ACC112 (cell line): ENCODE measurements around the gene SH3BP1.
"Not testable (repeated sequence)": the region's sequence is repeated elsewhere in the genome, so short reads cannot be mapped to it uniquely, and the experiment has no call there.

ENCODE experiments used
- H2AFZ ChIP-seq: fragments of 200-600 bp; sonication (generic); one replicate; pipeline ENCODE4 v1.6.0; 2017; ENCODE audit warnings: antibody characterized with exemption, low read length; ENCODE audit not compliant: unreplicated experiment
- H3K27ac ChIP-seq: fragments of 200-600 bp; sonication (generic); 2 replicates; pipeline ENCODE4 v1.5.1; 2014; ENCODE audit warnings: low read depth, mild to moderate bottlenecking, antibody characterized with exemption, low read length, moderate library complexity
- H3K27me3 ChIP-seq: fragments of 200-600 bp; sonication (generic); 2 replicates; pipeline ENCODE4 v1.6.1; 2014; ENCODE audit warnings: mild to moderate bottlenecking, antibody characterized with exemption, low read length, moderate library complexity, mixed read lengths; ENCODE audit not compliant: insufficient read depth
- H3K36me3 ChIP-seq: fragments of 200-600 bp; sonication (generic); 2 replicates; pipeline ENCODE4 v1.6.1; 2016; ENCODE audit warnings: mild to moderate bottlenecking, antibody characterized with exemption, low read length, moderate library complexity, mixed read lengths; ENCODE audit not compliant: insufficient read depth
- H3K4me1 ChIP-seq: fragments of 200-600 bp; sonication (generic); one replicate; pipeline ENCODE4 v1.6.1; 2016; ENCODE audit warnings: low read length, mixed read lengths; ENCODE audit not compliant: insufficient read depth, unreplicated experiment, control insufficient read depth
- H3K4me3 ChIP-seq: fragments of 200-600 bp; sonication (generic); 2 replicates; pipeline ENCODE4 v1.5.1; 2014; ENCODE audit warnings: mild to moderate bottlenecking, low read depth, low read length
- H3K79me2 ChIP-seq: fragments of 200-600 bp; sonication (generic); one replicate; pipeline ENCODE4 v1.6.0; 2016; ENCODE audit warnings: low read length; ENCODE audit not compliant: control insufficient read depth, unreplicated experiment, insufficient read depth

Gene SH3BP1

DNA sequence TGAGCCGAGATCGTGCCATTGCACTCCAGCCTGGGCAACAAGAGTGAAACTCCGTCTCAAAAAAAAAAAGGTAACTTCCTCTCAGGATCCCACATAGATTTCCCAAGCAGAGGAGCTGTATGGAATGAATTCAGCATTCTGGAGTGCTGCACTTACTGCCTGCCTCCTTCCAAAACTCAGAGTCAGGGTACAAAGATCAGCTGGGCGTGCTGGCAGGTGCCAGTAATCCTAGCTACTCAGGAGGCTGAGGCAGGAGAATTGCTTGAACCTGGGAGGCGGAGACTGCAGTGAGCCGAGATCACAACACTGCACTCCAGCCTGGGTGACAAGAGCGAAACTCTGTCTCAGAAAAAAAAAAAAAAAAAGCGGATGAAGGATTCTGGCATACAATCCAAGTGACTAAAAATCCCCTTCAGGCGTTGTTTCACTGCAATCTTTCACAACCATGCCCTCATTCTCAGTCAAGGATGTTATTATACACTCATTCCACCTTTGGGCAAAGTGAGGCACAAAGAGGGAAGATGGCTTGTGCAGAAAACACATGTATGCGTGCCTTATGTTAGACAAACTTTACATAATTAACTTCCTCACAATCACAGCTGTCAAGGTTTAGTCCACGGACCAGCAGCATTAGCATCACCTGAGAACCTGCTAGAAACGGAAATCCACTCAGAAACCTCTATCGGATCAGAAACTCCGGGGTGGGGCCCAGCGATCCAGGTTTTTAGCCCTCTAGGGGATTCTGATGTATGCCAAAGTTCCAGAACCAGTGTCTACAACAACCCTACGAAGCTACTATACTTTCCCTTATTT lies 45.5 kb downstream of the SH3BP1 start:
- no peak overlapping the region for H3K4me3 ChIP-seq
- H3K27ac ChIP-seq: no peak overlapping the region
- peaks cover 7% of the 10 kb centered on the region for H3K79me2 ChIP-seq
- no peak overlapping the region for H2AFZ ChIP-seq
- no peaks in the 10 kb centered on the region for H3K36me3 ChIP-seq
- no peaks in the 10 kb centered on the region for H3K27me3 ChIP-seq
- peaks cover 10% of the 10 kb centered on the region for H3K4me1 ChIP-seq

GRCh38 chr22:37686002-37686982 lies 46.8 kb downstream of the SH3BP1 start, which contains the start of gene NOL12:
Gene NOL12, plus strand, starts transcription at chr22:37686343. Its CDS starts 50 bp downstream, at chr22:37686393.
- peak within 1 kb of the TSS; percentile 93 for H3K4me3 ChIP-seq
- H3K36me3 ChIP-seq: no peaks in the 10 kb centered on the region
- peak within 1 kb of the TSS; percentile 71 for H3K27ac ChIP-seq
- no peak within 1 kb of the TSS for H2AFZ ChIP-seq
- peaks cover 7% of the 10 kb centered on the region for H3K79me2 ChIP-seq
- peaks cover 2% of the 10 kb centered on the region for H3K4me1 ChIP-seq
- H3K27me3 ChIP-seq: no peaks in the 10 kb centered on the region

- Histone ChIP-seq H3K4me1 (no peaks in the 10 kb centered on the region), H3K27me3 (no peaks in the 10 kb centered on the region), H3K79me2 (peaks cover 7% of the 10 kb centered on the region), H2AFZ (no peak overlapping the region), H3K27ac (no peak overlapping the region), H3K4me3 (no peak overlapping the region), H3K36me3 (no peaks in the 10 kb centered on the region)
These were observed 50.9 kb downstream of the SH3BP1 start for GRCh38 chr22:37690407-37690806.

GRCh38 chr22:37690901-37691504 lies 51.5 kb downstream of the SH3BP1 start:
- Histone ChIP-seq H3K79me2 (peaks cover 7% of the 10 kb centered on the region), H3K4me1 (peaks cover 4% of the 10 kb centered on the region), H3K27ac (no peak overlapping the region), H2AFZ (no peak overlapping the region), H3K36me3 (no peaks in the 10 kb centered on the region), H3K4me3 (no peak overlapping the region), H3K27me3 (no peaks in the 10 kb centered on the region)

- Histone ChIP-seq H3K4me3 (no peak overlapping the region), H3K27me3 (no peaks in the 10 kb centered on the region), H3K27ac (no peak overlapping the region), H3K4me1 (peaks cover 11% of the 10 kb centered on the region), H2AFZ (no peak overlapping the region), H3K36me3 (no peaks in the 10 kb centered on the region), H3K79me2 (peaks cover 1% of the 10 kb centered on the region)
These were observed 53.3 kb downstream of the SH3BP1 start for GRCh38 chr22:37692627-37693285.

- H3K79me2 ChIP-seq, H3K36me3 ChIP-seq, H3K27ac ChIP-seq, H2AFZ ChIP-seq, H3K4me3 ChIP-seq, H3K27me3 ChIP-seq: not testable (repeated sequence)
- H3K4me1 ChIP-seq: peaks cover 11% of the 10 kb centered on the region
These were observed 54.7 kb downstream of the SH3BP1 start for GRCh38 chr22:37694131-37694530.

GRCh38 chr22:37696260-37696656 lies 56.8 kb downstream of the SH3BP1 start:
- H3K79me2 ChIP-seq, H3K27me3 ChIP-seq, H3K36me3 ChIP-seq, H2AFZ ChIP-seq, H3K27ac ChIP-seq: not testable (repeated sequence)
- H3K4me1 ChIP-seq: peaks cover 11% of the 10 kb centered on the region
- peak overlapping the region; percentile 51; the same call in 1 of the 2 replicates for H3K4me3 ChIP-seq

GRCh38 chr22:37696657-37697537 lies 57.4 kb downstream of the SH3BP1 start, which contains the start of gene TRIOBP:
Gene TRIOBP, plus strand, starts transcription at chr22:37697048. Its CDS starts 4,318 bp downstream, at chr22:37701366.
- Histone ChIP-seq H3K27ac (no peak within 1 kb of the TSS), H3K4me1 (peaks cover 11% of the 10 kb centered on the region), H3K36me3 (no peaks in the 10 kb centered on the region), H3K79me2 (no peaks in the 10 kb centered on the region), H2AFZ (no peak within 1 kb of the TSS), H3K4me3 (peak within 1 kb of the TSS; percentile 68), H3K27me3 (no peaks in the 10 kb centered on the region)

- no peaks in the 10 kb centered on the region for H3K27me3 ChIP-seq
- H3K27ac ChIP-seq: no peak overlapping the region
- H3K36me3 ChIP-seq: no peaks in the 10 kb centered on the region
- no peaks in the 10 kb centered on the region for H3K79me2 ChIP-seq
- peaks cover 11% of the 10 kb centered on the region for H3K4me1 ChIP-seq
- H3K4me3 ChIP-seq: peak overlapping the region; percentile 68
- H2AFZ ChIP-seq: no peak overlapping the region
These were observed 58.0 kb downstream of the SH3BP1 start for GRCh38 chr22:37697538-37697835.
